ENCODE measurements around the gene PRELID3B. TPM values are rescaled to one million over a fixed set of nuclear protein-coding genes. Genes with fewer than 3 reads are reported as not detected.

Gene PRELID3B
- total RNA-seq, 1 experiment from 2014 or later, result 114 TPM

- no peak for DNase-seq (ENCODE audit: low read depth)
Measured at GRCh38 chr20:58995461-58996225, 46.9 kb downstream of the PRELID3B start.

DNA sequence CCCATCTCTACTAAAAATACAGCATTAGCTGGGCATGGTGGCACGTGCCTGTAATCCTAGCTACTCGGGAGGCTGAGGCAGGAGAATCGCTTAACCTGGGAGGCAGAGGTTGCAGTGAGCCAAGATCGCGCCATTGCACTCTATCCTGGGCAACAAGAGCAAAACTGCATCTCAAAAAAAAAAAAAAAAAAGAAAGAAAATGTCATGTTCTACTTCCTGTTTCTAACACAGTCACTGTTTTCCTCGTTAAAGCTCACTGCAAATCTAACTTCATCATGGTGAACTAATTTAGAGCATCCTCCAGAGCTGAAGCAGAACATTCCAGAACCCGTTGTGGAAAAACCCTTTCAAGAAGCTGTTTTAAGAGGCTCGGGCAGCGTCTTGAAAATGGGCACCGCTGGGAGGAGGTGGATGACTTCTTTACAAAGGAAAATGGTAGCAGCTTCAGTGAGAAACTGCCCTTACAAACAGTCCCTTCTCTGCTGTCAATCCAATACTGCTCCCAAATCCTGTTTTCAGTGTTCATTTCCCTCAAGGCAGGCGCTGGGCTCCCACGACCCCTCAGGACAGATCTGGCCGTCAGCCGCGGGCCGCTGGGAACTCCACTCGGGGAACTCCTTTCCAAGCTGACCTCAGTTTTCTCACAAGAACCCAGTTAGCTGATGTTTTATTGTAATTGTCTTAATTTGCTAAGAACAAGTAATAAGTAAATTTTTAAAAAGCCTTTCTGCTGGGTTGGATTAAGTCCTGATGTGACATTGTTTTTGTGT lies 48.0 kb downstream of the PRELID3B start:
- no peak for DNase-seq (ENCODE audit: low read depth)

- no peak for DNase-seq (ENCODE audit: low read depth)
Measured at GRCh38 chr20:58993332-58994248, 49.0 kb downstream of the PRELID3B start.

GRCh38 chr20:58992911-58993310 lies 49.7 kb downstream of the PRELID3B start:
- DNase-seq (ENCODE audit: low read depth), result no peak

DNA sequence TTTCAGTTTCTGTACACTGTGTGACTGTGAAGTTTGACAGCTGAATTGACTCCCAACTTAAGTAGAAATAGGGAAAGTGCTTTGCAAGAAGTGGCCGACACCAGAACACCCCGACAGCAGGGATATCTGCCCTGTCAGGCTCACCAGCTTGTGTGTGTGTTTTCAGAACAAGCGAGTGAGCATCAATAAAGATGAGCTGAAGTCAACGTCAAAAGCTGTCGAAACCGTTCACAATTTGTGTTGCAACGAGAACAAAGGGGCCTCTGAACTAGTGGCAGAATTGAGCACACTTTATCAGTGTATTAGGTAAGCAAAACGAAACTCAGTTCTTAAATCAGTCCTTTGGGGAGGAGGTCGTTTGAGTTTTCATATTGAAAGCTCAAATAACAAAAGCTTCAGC lies 50.9 kb downstream of the PRELID3B start:
- DNase-seq (ENCODE audit: low read depth), result no peak

DNA sequence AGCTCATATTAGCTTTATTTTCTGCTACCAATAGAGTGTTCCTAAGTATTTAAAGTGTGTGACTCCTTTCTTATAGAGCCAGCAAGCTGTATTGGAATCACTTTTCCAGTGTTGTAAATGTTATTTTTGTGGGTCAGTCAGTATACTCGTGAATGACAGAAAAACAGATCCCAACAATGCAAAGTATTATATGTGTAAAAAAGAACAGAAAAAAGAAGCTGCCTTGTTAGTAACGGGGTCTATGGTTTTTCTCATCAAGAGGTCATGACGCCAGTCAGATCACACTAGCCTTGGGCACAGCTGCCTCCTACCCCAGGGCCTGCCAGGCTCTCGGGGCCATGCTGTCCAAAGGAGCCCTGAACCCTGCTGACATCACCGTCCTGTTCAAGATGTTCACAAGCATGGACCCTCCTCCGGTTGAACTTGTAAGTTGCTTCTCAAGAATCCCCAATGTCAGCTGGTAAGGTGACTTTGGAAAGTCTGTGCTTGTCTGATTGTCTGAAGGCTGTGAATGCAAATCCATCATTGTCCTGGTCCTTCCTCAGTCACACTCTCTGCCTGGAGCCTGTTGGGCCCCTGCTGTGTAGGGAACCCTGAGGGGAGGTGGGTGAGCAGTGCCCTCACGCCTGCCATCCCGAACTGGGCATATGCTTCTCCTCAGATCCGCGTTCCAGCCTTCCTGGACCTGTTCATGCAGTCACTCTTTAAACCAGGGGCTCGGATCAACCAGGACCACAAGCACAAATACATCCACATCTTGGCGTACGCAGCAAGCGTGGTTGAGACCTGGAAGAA lies 51.7 kb downstream of the PRELID3B start:
- no peak for DNase-seq (ENCODE audit: low read depth)

DNA sequence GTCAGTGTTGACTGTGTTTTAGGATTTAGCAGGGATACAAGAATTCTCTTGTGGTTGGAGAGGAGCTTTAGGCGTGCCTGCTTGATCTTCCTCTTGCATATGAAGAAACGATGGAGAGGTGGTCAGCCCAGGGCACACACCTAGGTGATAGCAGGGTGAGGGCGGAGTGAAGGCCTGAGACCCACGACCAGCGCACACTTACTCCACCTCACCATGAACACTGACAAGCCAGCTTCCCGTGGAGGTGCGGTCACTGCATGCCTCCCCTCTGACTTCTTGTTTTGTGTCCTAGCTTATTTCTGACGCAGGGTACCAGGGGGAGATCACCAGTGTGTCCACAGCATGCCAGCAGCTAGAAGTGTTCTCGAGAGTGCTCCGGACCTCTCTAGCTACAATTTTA lies 53.4 kb downstream of the PRELID3B start:
- no peak for DNase-seq (ENCODE audit: low read depth)

DNA sequence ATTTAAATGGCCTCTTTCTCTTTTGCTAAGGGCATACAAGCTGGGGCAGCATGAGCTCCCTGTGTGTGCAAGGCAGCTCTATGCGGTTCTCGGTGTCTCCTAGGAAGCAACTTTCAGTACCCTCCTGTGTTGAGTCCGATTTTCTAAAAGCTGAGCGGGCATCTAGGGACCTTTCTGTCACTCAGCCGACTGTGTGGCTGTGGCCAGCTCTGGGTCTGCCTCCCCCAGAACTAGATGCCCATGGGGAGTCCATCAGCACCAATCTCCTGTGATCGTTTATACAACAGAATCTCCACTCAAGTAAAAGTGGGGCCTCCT lies 54.1 kb downstream of the PRELID3B start:
- no peak for DNase-seq (ENCODE audit: low read depth)

DNA sequence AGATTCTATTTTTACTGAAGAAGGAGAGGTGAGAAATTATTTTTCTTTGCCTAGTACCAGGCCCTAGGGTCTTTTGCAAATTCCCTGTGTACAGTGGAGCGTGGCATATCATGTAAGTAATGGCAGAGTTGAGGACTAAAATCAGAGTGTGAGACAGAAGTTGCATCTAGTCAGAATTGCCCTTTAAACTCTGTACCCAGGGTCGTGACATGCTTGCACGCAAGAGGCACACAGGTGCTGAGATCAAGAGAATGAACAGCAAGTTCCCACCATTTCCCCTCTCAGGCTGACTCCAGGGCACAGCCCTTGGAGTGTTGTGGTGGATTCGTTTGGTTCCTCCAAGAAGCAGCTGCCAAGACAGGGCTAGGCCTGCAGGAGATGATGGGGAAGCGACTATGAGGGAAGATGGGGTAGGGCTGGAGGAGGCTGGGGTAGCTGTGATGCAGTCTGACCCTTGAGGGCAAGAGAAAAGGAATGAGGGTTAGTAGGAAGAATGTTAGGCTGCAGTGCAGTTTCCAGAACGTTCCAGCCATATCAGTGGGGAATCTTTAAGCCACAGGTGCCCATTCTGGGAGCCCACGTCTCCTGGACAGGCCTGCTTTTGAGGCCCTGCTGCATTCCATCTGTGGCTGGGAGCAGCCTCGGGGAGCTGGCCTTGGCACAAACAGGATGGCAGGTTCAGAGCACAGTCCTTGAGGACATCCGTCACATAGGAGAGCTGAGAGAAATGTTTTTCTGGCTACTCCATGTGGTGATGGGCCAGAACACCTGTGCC lies 54.6 kb downstream of the PRELID3B start:
- DNase-seq (ENCODE audit: low read depth), result no peak

DNA sequence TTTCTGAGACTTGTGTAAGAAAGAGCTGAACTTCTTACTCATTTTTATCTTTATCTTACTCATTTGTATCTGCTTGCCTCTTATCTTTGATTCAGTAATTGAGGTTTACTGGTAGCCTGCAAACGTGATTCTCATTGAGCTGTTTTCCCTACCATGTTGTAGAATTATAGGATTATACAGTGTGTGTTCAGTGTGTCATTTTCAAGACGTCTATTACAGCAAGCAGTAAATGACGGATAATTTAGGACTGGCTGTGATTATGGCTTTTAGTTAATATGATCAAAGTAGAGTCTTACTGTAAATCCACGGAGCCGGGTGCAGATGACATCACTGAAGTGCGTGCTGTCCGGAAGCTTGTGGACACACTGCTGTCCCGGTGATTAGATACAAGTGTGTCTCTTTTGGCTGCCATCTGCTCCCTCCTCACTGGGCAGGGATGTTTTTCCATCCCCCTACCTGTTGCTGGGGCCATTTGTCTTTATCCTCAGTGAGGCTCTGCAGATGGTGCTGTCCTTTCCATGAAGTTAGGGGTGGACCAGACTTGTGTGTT lies 55.5 kb downstream of the PRELID3B start:
- DNase-seq (ENCODE audit: low read depth), result no peak

GRCh38 chr20:58986286-58986967 lies 56.2 kb downstream of the PRELID3B start:
- DNase-seq (ENCODE audit: low read depth), result no peak

GRCh38 chr20:58985656-58986055 lies 56.9 kb downstream of the PRELID3B start:
- DNase-seq (ENCODE audit: low read depth), result no peak

- no peak for DNase-seq (ENCODE audit: low read depth)
Measured at GRCh38 chr20:58984691-58985090, 57.9 kb downstream of the PRELID3B start.

Other genes starting within 250 kb of the PRELID3B start
- gene GNAS-AS1, start 191.9 kb downstream of the PRELID3B start, total RNA-seq (2014; rRNA removed; shearing (Covaris generic)), result 1.0 TPM in 1 of 2 replicates, not detected in the other
- gene GNAS, start 190.1 kb downstream of the PRELID3B start, total RNA-seq (2014; rRNA removed; shearing (Covaris generic)), result 1,151 and 1,551 TPM in 2 replicates
- 64.8 and 85.1 TPM in 2 replicates for gene NELFCD, start 61.5 kb downstream of the PRELID3B start, total RNA-seq (2014; rRNA removed; shearing (Covaris generic))
- gene CTSZ, start 35.5 kb downstream of the PRELID3B start, total RNA-seq (2014; rRNA removed; shearing (Covaris generic)), result 12.4 and 14.9 TPM in 2 replicates
- gene TUBB1, start 23.4 kb downstream of the PRELID3B start, total RNA-seq (2014; rRNA removed; shearing (Covaris generic)), result 0.17 TPM in 1 of 2 replicates, not detected in the other
- gene ATP5F1E, start 10.5 kb downstream of the PRELID3B start, total RNA-seq (2014; rRNA removed; shearing (Covaris generic)), result 71.7 and 100 TPM in 2 replicates
- not detected in 2 replicates for gene ZNF831, start 121.0 kb upstream of the PRELID3B start, total RNA-seq (2014; rRNA removed; shearing (Covaris generic))

Data from M059J (cell line).